ENCODE results near the gene CASP9. TPM values are rescaled to one million over a fixed set of nuclear protein-coding genes. Genes with fewer than 3 reads are reported as not detected.

The CASP9 gene
- total RNA-seq, 2 experiments from 2014 or later: 9.7 to 11.5 TPM

GRCh38 chr1:15546641-15547040, 22.6 kb upstream of the CASP9 start:
- no peaks in the 10 kb centered on the region for H3K4me1 Mint-ChIP-seq (ENCODE audit: low read depth)
- no peak for TF ChIP-seq CTCF (IDR thresholded peaks at IDR 0.05)

DNA sequence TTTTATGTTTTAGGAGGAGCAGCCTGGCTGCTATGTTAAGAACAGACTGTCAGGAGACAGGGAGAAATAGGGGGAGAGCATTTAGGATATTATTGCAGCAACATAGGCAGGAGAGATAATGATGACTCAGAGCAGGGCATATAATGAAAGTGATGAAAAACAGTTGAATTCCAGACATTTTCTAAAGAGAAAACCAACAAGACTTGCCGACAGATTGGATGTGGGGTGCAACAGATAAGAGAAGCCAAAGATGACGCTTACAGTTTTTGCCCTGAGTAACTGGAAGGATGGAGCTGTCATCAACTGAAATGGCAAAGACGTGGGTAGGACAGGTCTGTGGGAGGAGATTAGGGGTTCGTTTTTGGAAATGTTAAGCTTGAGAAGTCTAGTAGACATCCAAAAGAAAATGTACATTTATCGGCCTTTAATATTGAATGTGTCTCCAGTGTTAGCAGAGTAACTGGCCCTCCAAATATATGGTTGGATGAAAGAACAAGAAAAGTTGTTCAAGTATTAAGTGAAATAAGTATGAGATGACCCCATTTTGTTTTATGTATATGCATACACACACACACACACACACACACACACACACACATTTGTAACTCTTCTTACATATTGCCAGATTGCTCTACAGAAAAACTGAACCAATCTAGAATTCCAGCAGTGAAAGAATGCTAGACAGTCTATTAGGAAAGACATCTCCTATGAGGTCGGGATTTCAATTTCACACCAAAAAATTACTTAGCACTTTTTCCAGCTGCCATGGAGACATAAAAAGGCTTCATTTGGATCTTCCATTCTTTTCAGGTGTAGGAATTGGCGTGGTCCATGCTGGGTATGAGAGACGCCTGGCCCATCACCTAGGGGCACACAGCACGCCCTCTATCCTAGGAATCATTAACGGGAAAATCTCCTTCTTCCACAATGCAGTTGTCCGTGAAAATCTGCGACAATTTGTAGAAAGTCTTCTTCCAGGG, 19.9 kb upstream of the CASP9 start:
- CTCF ChIA-PET: no interaction called here
- POLR2A ChIA-PET: interaction anchor here (0.6 kb wide), 1 partner anchor 339 kb away, joined by 3 read pairs; no protein-coding TSS in a partner anchor
- ATAC-seq (no peak), DNase-seq (no peak)
- H3K36me3 Mint-ChIP-seq (ENCODE audit: low read depth): peaks cover 19% of the 10 kb centered on the region
- H3K27ac Mint-ChIP-seq: no peak overlapping the region
- intact Hi-C loops (cut with micrococcal nuclease): no loop called here
- TF ChIP-seq CTCF (IDR thresholded peaks at IDR 0.05): no peak
- no peak overlapping the region for H3K4me3 Mint-ChIP-seq
- no peaks in the 10 kb centered on the region for H3K27me3 Mint-ChIP-seq
- H3K9me3 Mint-ChIP-seq: no peaks in the 10 kb centered on the region
- H3K4me1 Mint-ChIP-seq (ENCODE audit: low read depth): no peaks in the 10 kb centered on the region

More at GRCh38 chr1:15546641-15547040, 22.6 kb upstream of the CASP9 start:
- peaks cover 21% of the 10 kb centered on the region for H3K36me3 Mint-ChIP-seq (ENCODE audit: low read depth)
- H3K4me3 Mint-ChIP-seq: no peak overlapping the region
- H3K27me3 Mint-ChIP-seq: no peaks in the 10 kb centered on the region
- no peaks in the 10 kb centered on the region for H3K9me3 Mint-ChIP-seq
- ChIA-PET CTCF (no interaction called here), POLR2A (no interaction called here)
- no peak for DNase-seq
- no peak overlapping the region for H3K27ac Mint-ChIP-seq
- intact Hi-C loops (cut with micrococcal nuclease): no loop called here
- no peak for ATAC-seq

GRCh38 chr1:15543251-15543588, 19.2 kb upstream of the CASP9 start:
- peaks cover 22% of the 10 kb centered on the region for H3K36me3 Mint-ChIP-seq (ENCODE audit: low read depth)
- no peaks in the 10 kb centered on the region for H3K4me1 Mint-ChIP-seq (ENCODE audit: low read depth)
- CTCF ChIA-PET: no interaction called here
- no peaks in the 10 kb centered on the region for H3K27me3 Mint-ChIP-seq
- POLR2A ChIA-PET: interaction anchor here (0.7 to 1.3 kb wide), 2 partner anchors 17 to 48 kb away, joined by 3 read pairs; no protein-coding TSS in a partner anchor
- no peak overlapping the region for H3K4me3 Mint-ChIP-seq
- no peak for TF ChIP-seq CTCF (IDR thresholded peaks at IDR 0.05)
- H3K27ac Mint-ChIP-seq: no peak overlapping the region
- DNase-seq: no peak
- H3K9me3 Mint-ChIP-seq: no peaks in the 10 kb centered on the region
- intact Hi-C loops (cut with micrococcal nuclease): no loop called here
- ATAC-seq: no peak

DNA sequence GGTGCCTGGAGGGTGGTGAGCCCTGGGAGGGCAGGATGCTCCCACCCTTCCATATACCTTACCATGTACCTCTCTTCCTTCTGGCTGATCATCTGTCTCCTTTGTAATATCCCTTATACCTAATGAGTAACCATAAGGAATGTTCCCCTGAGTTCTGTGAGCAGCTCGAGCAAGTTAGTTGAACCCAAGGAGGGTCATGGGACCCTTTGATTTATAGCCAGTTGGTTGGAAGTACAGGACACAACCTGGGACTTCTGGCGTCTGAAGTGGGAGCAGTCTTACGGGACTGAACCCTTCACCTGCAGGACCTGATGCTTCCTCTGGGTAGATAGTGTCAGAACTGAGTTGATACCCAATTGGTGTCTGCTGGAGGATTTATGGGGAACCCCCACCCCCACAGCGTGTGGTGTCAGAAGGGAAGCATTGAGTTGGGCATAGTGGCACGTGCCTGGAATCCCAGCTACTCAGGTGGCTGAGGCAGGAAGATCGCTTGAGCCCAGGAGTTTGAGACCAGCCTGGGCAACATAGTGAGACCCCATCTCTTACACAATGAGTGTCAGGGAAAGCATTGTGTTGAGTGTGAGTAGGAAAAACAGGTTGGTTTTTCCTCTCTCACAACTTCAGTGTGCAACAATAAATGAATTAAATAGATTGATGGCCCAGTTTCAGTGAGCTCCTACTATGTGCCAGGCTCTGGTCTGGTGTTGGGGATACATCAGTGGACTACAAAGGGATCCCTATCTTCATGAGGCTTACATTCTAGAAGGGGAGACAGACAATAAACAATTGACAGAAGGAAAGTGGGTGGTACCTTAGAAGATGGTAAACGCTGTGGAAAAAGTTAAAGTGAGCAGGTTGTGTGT, 18.6 kb upstream of the CASP9 start:
- ATAC-seq (no peak), DNase-seq (no peak)
- ChIA-PET CTCF (no interaction called here), POLR2A (interaction anchor here (0.7 to 1.3 kb wide), 2 partner anchors 17 to 49 kb away, joined by 3 read pairs; no protein-coding TSS in a partner anchor)
- H3K9me3 Mint-ChIP-seq: no peaks in the 10 kb centered on the region
- no peaks in the 10 kb centered on the region for H3K4me1 Mint-ChIP-seq (ENCODE audit: low read depth)
- intact Hi-C loops (cut with micrococcal nuclease): no loop called here
- no peaks in the 10 kb centered on the region for H3K27me3 Mint-ChIP-seq
- TF ChIP-seq CTCF (IDR thresholded peaks at IDR 0.05): no peak
- H3K27ac Mint-ChIP-seq: no peak overlapping the region
- peaks cover 16% of the 10 kb centered on the region for H3K36me3 Mint-ChIP-seq (ENCODE audit: low read depth)
- H3K4me3 Mint-ChIP-seq: no peak overlapping the region
